CD4-positive, alpha-beta T cell (primary cell): ENCODE data around the gene IFFO2. TPM values are rescaled to one million over a fixed set of nuclear protein-coding genes. Genes with fewer than 3 reads are reported as not detected.

ENCODE experiments used
- ATAC-seq: fragments of 200-7000 bp; cut with Tn5 transposase; one replicate; pipeline ENCODE4 v1.10.0; 2022; ENCODE audit warnings: mild to moderate bottlenecking; ENCODE audit not compliant: poor library complexity
- CTCF ChIA-PET: fragments of 350-600 bp; sonication (Branson Sonifier 250); formaldehyde crosslinking; loops from one replicate; lab custom pipeline; 2021; ENCODE audit warnings: antibody characterized with exemption, inconsistent platforms; lab: Charles Lee
- POLR2A ChIA-PET: fragments of 350-600 bp; sonication (Branson Sonifier 250); formaldehyde crosslinking; loops from one replicate; lab custom pipeline; 2021; ENCODE audit warnings: antibody characterized with exemption, inconsistent platforms; lab: Charles Lee
- DNase-seq, 14 experiments: peaks; one replicate each; pipeline ENCODE4 v3.0.0-alpha.2; 2013 to 2020; ENCODE audit warnings: mixed read lengths in 2 of 14
- H3K27ac ChIP-seq, 2 donors: one replicate each; pipeline versions ENCODE4 v1.5.1 to v1.7.0; 2013; ENCODE audit warnings: low read length in 2 of 2, low read depth in 1 of 2, mild to moderate bottlenecking in 1 of 2
- H3K27me3 ChIP-seq, 2 experiments: 1 replicate in 1 of 2; 2 replicates in 1 of 2; pipeline versions ENCODE4 v1.6.1 to v1.7.0; 2013; ENCODE audit warnings: low read length in 2 of 2, control low read depth in 1 of 2, mild to moderate bottlenecking in 1 of 2, moderate library complexity in 1 of 2; ENCODE audit not compliant: insufficient read depth in 2 of 2, control insufficient read depth in 1 of 2
- H3K36me3 ChIP-seq: one replicate; pipeline ENCODE4 v1.6.1; 2013; ENCODE audit warnings: low read length, control low read depth; ENCODE audit not compliant: insufficient read depth
- H3K4me1 ChIP-seq: one replicate; pipeline ENCODE4 v1.6.1; 2013; ENCODE audit warnings: low read length, control low read depth; ENCODE audit not compliant: insufficient read depth
- H3K4me3 ChIP-seq: one replicate; pipeline ENCODE4 v1.5.1; 2013; ENCODE audit warnings: mild to moderate bottlenecking, low read length, moderate library complexity
- H3K9me3 ChIP-seq, 2 experiments: 1 replicate in 1 of 2; 2 replicates in 1 of 2; pipeline versions ENCODE4 v1.6.1 to v1.7.0; 2013; ENCODE audit warnings: low read length in 2 of 2, mild to moderate bottlenecking in 2 of 2, control low read depth in 1 of 2, moderate library complexity in 1 of 2; ENCODE audit not compliant: control insufficient read depth in 1 of 2, insufficient read depth in 1 of 2
- H3K27ac Mint-ChIP-seq: one replicate; pipeline ENCODE4 v1.8.0; 2020; ENCODE audit warnings: mixed read lengths
- H3K27me3 Mint-ChIP-seq: one replicate; pipeline ENCODE4 v1.8.0; 2021; ENCODE audit warnings: mixed read lengths
- H3K36me3 Mint-ChIP-seq: one replicate; pipeline ENCODE4 v1.8.0; 2021; ENCODE audit warnings: low read depth, mixed read lengths
- H3K4me1 Mint-ChIP-seq: one replicate; pipeline ENCODE4 v1.8.0; 2021; ENCODE audit warnings: low read depth, mixed read lengths
- H3K4me3 Mint-ChIP-seq: one replicate; pipeline ENCODE4 v1.8.0; 2020; ENCODE audit warnings: mild to moderate bottlenecking, mixed read lengths
- H3K9me3 Mint-ChIP-seq: one replicate; pipeline ENCODE4 v1.8.0; 2020; ENCODE audit warnings: mixed read lengths
- CTCF ChIP-seq: fragments of 200-600 bp; IDR thresholded peaks from one replicate; pipeline ENCODE4 v1.8.0; 2022; ENCODE audit warnings: antibody characterized with exemption, mild to moderate bottlenecking
- intact Hi-C, 2 experiments: fragments of 100-400 bp; cut with DNase I in 1 of 2; cut with micrococcal nuclease in 1 of 2; formaldehyde crosslinking; loops; one replicate each; pipeline versions ENCODE4 v1.15.1 to v1.9.0; 2023 to 2025; cut with DNase I, micrococcal nuclease
- total RNA-seq, 174 experiments: library from RNA in 2 of 174; stranded (reverse) in 2 of 174; gene quantifications; one replicate each; pipeline ENCODE4 v1.2.3 and lab custom pipeline; 2021 to 2026

The IFFO2 gene
- total RNA-seq, 2 experiments from 2014 or later: 106 to 112 TPM

GRCh38 chr1:18951416-18951815, 5.1 kb downstream of the IFFO2 start:
- no peaks in the 10 kb centered on the region for H3K9me3 ChIP-seq
- POLR2A ChIA-PET: interaction anchor here (0.6 to 5.5 kb wide), 9 partner anchors 23 to 123 kb away, joined by 3 to 100 read pairs (median 6); partner anchors contain the start of gene ALDH4A1
- H3K4me1 ChIP-seq: peaks cover 91% of the 10 kb centered on the region
- intact Hi-C loops: no loop called here
- no peak for ATAC-seq
- Mint-ChIP-seq H3K27ac (peak overlapping the region; percentile 99), H3K4me1 (peaks cover 90% of the 10 kb centered on the region), H3K27me3 (no peaks in the 10 kb centered on the region), H3K36me3 (peaks cover 27% of the 10 kb centered on the region), H3K9me3 (no peaks in the 10 kb centered on the region), H3K4me3 (peak overlapping the region; percentile 99)
- peaks cover 4% of the 10 kb centered on the region for H3K36me3 ChIP-seq
- peak in 4 of 14 experiments; percentile 16 to 69 (median 55) for DNase-seq
- CTCF ChIA-PET: interaction anchor here (0.9 to 3.3 kb wide), 6 partner anchors 16 to 45 kb away, joined by 3 to 29 read pairs (median 6); no protein-coding TSS in a partner anchor
- no peaks in the 10 kb centered on the region for H3K27me3 ChIP-seq
- H3K4me3 ChIP-seq: peak overlapping the region; percentile 50
- TF ChIP-seq CTCF: no peak
- H3K27ac ChIP-seq: peak overlapping the region; percentile 95

- H3K4me1 ChIP-seq: peaks cover 100% of the 10 kb centered on the region
- Mint-ChIP-seq H3K4me3 (peak overlapping the region; percentile 99), H3K36me3 (peaks cover 27% of the 10 kb centered on the region), H3K27ac (peak overlapping the region; percentile 99), H3K27me3 (no peaks in the 10 kb centered on the region), H3K4me1 (peaks cover 96% of the 10 kb centered on the region), H3K9me3 (no peaks in the 10 kb centered on the region)
- TF ChIP-seq CTCF: no peak
- intact Hi-C loops: no loop called here
- peak overlapping the region; percentile 95 for H3K27ac ChIP-seq
- DNase-seq (peak in 6 of 14 experiments; percentile 20 to 76 (median 44)), ATAC-seq (no peak)
- H3K27me3 ChIP-seq: no peaks in the 10 kb centered on the region
- POLR2A ChIA-PET: interaction anchor here (1.0 to 5.5 kb wide), 6 partner anchors 22 to 124 kb away, joined by 3 to 100 read pairs (median 10); partner anchors contain the start of gene ALDH4A1
- peak overlapping the region; percentile 50 for H3K4me3 ChIP-seq
- peaks cover 4% of the 10 kb centered on the region for H3K36me3 ChIP-seq
- CTCF ChIA-PET: interaction anchor here (0.6 to 3.3 kb wide), 2 partner anchors 36 to 38 kb away, joined by 3 to 29 read pairs; no protein-coding TSS in a partner anchor
- H3K9me3 ChIP-seq: no peaks in the 10 kb centered on the region
Observed at GRCh38 chr1:18950401-18951026, 6.0 kb downstream of the IFFO2 start.

- no peaks in the 10 kb centered on the region for H3K9me3 ChIP-seq
- DNase-seq (peak in 3 of 14 experiments; percentile 30 to 57 (median 49)), ATAC-seq (no peak)
- intact Hi-C loops: loop anchor here in 1 of 2 experiments (2.0 kb wide), 1 partner anchor 23 kb away; no protein-coding TSS in a partner anchor
- peaks cover 97% of the 10 kb centered on the region for H3K4me1 Mint-ChIP-seq
- H3K27me3 ChIP-seq: no peaks in the 10 kb centered on the region
- no peaks in the 10 kb centered on the region for H3K27me3 Mint-ChIP-seq
- CTCF ChIA-PET: interaction anchor here (0.6 to 3.3 kb wide), 2 partner anchors 35 to 37 kb away, joined by 3 to 29 read pairs; no protein-coding TSS in a partner anchor
- peak overlapping the region; percentile 95 for H3K27ac ChIP-seq
- H3K4me3 Mint-ChIP-seq: peak overlapping the region; percentile 99
- no peak for TF ChIP-seq CTCF
- peaks cover 4% of the 10 kb centered on the region for H3K36me3 ChIP-seq
- POLR2A ChIA-PET: interaction anchor here (1.0 to 5.5 kb wide), 5 partner anchors 18 to 125 kb away, joined by 3 to 100 read pairs (median 10); partner anchors contain the start of gene ALDH4A1
- no peaks in the 10 kb centered on the region for H3K9me3 Mint-ChIP-seq
- H3K36me3 Mint-ChIP-seq: peaks cover 20% of the 10 kb centered on the region
- peaks cover 100% of the 10 kb centered on the region for H3K4me1 ChIP-seq
- peak overlapping the region; percentile 99 for H3K27ac Mint-ChIP-seq
- peak overlapping the region; percentile 50 for H3K4me3 ChIP-seq
Observed at GRCh38 chr1:18949686-18950400, 6.6 kb downstream of the IFFO2 start.
